Activated CD8-positive, alpha-beta T cell treated with anti-CD3 and anti-CD28 coated beads for 36 hours (primary cell): ENCODE results near the gene ARHGAP25. TPM values are rescaled to one million over a fixed set of nuclear protein-coding genes. Genes with fewer than 3 reads are reported as not detected.
A peak's percentile ranks its signal among the peaks of the same experiment; 100 is the strongest.

Experiments used
- ATAC-seq: fragments of 200-7000 bp; cut with Tn5 transposase; one replicate; pipeline ENCODE4 v1.10.0; 2021; ENCODE audit warnings: mild to moderate bottlenecking, moderate library complexity
- CTCF ChIA-PET: fragments of 350-600 bp; sonication (Branson Sonifier 250); formaldehyde crosslinking; loops from one replicate; lab custom pipeline; 2021; ENCODE audit warnings: antibody characterized with exemption; lab: Charles Lee
- POLR2A ChIA-PET: fragments of 350-600 bp; sonication (Branson Sonifier 250); formaldehyde crosslinking; loops from one replicate; lab custom pipeline; 2021; ENCODE audit warnings: antibody characterized with exemption; lab: Charles Lee
- DNase-seq: peaks from one replicate; pipeline ENCODE4 v3.0.0-alpha.2; 2020
- H3K27ac Mint-ChIP-seq: one replicate; pipeline ENCODE4 v1.8.0; 2021; ENCODE audit warnings: mild to moderate bottlenecking, mixed read lengths
- H3K27me3 Mint-ChIP-seq: one replicate; pipeline ENCODE4 v1.8.0; 2021; ENCODE audit warnings: mixed read lengths
- H3K36me3 Mint-ChIP-seq: one replicate; pipeline ENCODE4 v1.8.0; 2021; ENCODE audit warnings: low read depth, mixed read lengths
- H3K4me1 Mint-ChIP-seq: one replicate; pipeline ENCODE4 v1.8.0; 2021; ENCODE audit warnings: low read depth, mixed read lengths
- H3K4me3 Mint-ChIP-seq: one replicate; pipeline ENCODE4 v1.8.0; 2021; ENCODE audit warnings: mild to moderate bottlenecking, moderate library complexity, mixed read lengths
- H3K9me3 Mint-ChIP-seq: one replicate; pipeline ENCODE4 v1.8.0; 2021; ENCODE audit warnings: mixed read lengths
- intact Hi-C: fragments of 100-400 bp; cut with micrococcal nuclease; formaldehyde crosslinking; loops from one replicate; pipeline ENCODE4 v1.10.0; 2022
- total RNA-seq, 2 experiments: library from RNA; stranded (reverse); gene quantifications; one replicate each; pipeline ENCODE4 v1.2.3, GENCODE V29; 2021
- TF ChIP-seq, protein P1 (sequence below): fragments of 200-600 bp; IDR thresholded peaks from one replicate; pipeline ENCODE4 v1.8.0; 2022; ENCODE audit warnings: antibody characterized with exemption, mild to moderate bottlenecking

The ARHGAP25 gene
- total RNA-seq, 2 experiments from 2014 or later = 59.3 to 61.5 TPM

DNA sequence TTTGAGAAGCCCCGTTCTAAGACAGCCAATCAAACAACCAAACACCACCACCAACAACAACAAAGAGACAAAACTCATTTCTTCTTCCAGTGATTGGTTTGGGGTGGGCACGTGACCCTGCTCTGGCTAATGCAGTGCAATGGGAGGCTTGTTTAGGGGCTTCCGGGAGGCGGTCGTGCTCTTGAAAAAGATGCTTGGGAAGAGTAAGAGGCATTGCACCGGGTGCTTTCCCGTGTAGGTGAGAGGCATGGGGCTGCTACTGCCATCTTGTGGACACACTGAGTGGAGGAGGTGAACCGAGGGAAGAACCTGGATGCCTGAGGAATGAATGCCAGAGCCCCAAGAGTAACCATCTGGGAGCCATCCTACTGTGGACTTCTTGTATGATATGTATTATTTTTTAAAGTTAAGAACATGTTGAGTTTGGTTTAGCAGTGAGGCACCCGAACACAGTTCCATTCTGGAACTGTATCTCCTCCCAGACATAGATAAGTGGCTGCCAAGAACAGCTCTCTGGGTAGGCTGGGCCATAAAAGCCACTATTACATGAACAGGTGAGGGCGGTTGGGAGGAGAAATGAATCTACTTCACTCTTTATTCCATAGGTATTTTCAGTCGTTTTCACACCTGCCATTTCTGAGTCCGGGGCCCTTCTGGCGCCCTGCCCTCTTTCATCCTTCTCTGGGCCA lies 19.1 kb upstream of the ARHGAP25 start:
- Mint-ChIP-seq H3K4me1 (peaks cover 69% of the 10 kb centered on the region), H3K27me3 (peaks cover 2% of the 10 kb centered on the region), H3K9me3 (no peaks in the 10 kb centered on the region), H3K36me3 (no peaks in the 10 kb centered on the region), H3K4me3 (no peak overlapping the region), H3K27ac (peak overlapping the region; percentile 76)
- DNase-seq (peak; percentile 66), ATAC-seq (no peak)
- TF ChIP-seq, protein P1, sequence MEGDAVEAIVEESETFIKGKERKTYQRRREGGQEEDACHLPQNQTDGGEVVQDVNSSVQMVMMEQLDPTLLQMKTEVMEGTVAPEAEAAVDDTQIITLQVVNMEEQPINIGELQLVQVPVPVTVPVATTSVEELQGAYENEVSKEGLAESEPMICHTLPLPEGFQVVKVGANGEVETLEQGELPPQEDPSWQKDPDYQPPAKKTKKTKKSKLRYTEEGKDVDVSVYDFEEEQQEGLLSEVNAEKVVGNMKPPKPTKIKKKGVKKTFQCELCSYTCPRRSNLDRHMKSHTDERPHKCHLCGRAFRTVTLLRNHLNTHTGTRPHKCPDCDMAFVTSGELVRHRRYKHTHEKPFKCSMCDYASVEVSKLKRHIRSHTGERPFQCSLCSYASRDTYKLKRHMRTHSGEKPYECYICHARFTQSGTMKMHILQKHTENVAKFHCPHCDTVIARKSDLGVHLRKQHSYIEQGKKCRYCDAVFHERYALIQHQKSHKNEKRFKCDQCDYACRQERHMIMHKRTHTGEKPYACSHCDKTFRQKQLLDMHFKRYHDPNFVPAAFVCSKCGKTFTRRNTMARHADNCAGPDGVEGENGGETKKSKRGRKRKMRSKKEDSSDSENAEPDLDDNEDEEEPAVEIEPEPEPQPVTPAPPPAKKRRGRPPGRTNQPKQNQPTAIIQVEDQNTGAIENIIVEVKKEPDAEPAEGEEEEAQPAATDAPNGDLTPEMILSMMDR = peak; percentile 71
- ChIA-PET CTCF (interaction anchor here (0.8 to 3.0 kb wide), 21 partner anchors 11 to 252 kb away, joined by 3 to 18 read pairs (median 4); partner anchors contain the start of gene ARHGAP25), POLR2A (interaction anchor here (0.8 to 8.9 kb wide), 6 partner anchors 25 to 199 kb away, joined by 3 to 111 read pairs (median 3); no protein-coding TSS in a partner anchor)
- intact Hi-C loops = loop anchor here (2.0 to 5.0 kb wide), 2 partner anchors 19 to 122 kb away; partner anchors contain the start of gene ARHGAP25

DNA sequence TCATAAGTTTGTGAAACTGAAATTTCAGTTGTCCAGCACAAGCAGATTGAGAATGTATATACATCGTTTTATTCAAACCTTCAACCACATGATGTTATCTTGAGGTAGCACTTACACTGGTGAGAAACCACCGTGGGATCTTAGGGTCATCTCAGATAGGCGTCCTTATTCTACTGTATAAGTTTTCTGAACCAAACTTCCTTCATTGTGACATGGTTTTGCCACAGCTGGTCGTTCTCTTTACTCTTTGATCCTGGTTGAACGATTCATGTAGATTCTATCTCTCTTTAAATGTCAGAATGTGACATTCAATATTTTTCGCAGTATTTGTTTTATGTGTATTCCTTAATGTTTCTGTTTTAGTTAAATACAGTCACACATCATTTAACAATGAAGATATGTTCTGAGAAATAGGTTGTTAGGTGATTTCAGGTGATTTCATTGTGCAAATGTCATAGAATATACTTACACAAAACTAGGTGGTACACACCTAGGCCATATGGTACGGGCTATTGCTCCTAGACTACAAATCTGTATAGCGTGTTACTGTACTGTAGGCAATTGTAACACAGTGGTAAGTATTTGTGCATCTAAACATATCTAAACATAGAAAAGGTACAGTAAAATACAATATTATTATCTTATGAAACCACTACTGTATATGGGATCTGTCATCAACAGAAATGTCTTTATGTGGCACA lies 17.9 kb upstream of the ARHGAP25 start:
- Mint-ChIP-seq H3K36me3 (no peaks in the 10 kb centered on the region), H3K27ac (peak overlapping the region; percentile 76), H3K4me1 (peaks cover 75% of the 10 kb centered on the region), H3K9me3 (no peaks in the 10 kb centered on the region), H3K27me3 (peaks cover 2% of the 10 kb centered on the region), H3K4me3 (peak overlapping the region; percentile 15)
- DNase-seq = peak; percentile 55
- TF ChIP-seq, protein P1 = no peak
- ATAC-seq = peak; percentile 15
- CTCF ChIA-PET = interaction anchor here (0.9 to 6.6 kb wide), 20 partner anchors 12 to 253 kb away, joined by 3 to 43 read pairs (median 4); partner anchors contain the start of gene ARHGAP25
- intact Hi-C loops = loop anchor here (2.0 to 5.0 kb wide), 2 partner anchors 18 to 121 kb away; partner anchors contain the start of gene ARHGAP25
- POLR2A ChIA-PET = interaction anchor here (1.0 to 8.9 kb wide), 9 partner anchors 11 to 197 kb away, joined by 3 to 111 read pairs (median 7); partner anchors contain the start of gene ARHGAP25

DNA sequence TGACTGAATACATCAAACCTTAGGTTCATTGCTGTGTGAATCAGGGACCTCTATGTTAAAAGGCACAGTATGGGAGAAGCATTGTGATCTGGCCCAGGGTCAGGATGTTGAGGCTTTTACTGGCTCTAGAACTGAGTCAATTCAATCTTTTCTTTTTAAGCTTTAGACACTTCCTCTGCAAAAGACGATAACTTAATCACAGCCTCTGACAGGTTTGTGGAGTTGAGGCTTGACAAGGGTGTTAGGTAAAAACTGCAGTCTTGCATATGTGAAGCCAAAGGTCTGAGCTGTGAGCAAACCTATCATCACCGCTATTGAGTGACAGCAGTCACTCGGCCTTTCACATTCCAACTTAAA lies 17.3 kb upstream of the ARHGAP25 start:
- H3K9me3 Mint-ChIP-seq = no peaks in the 10 kb centered on the region
- H3K4me3 Mint-ChIP-seq = no peak overlapping the region
- ATAC-seq (peak; percentile 80), DNase-seq (peak; percentile 83)
- H3K27ac Mint-ChIP-seq = peak overlapping the region; percentile 76
- peaks cover 2% of the 10 kb centered on the region for H3K27me3 Mint-ChIP-seq
- CTCF ChIA-PET = interaction anchor here (1.0 to 7.4 kb wide), 17 partner anchors 7 to 254 kb away, joined by 3 to 57 read pairs (median 5); partner anchors contain the start of gene ARHGAP25
- TF ChIP-seq, protein P1 = no peak
- no peaks in the 10 kb centered on the region for H3K36me3 Mint-ChIP-seq
- POLR2A ChIA-PET = interaction anchor here (0.6 to 8.9 kb wide), 9 partner anchors 10 to 930 kb away, joined by 3 to 111 read pairs (median 8); partner anchors contain the start of gene ARHGAP25
- intact Hi-C loops = loop anchor here (2.0 to 5.0 kb wide), 2 partner anchors 18 to 120 kb away; partner anchors contain the start of gene ARHGAP25
- H3K4me1 Mint-ChIP-seq = peaks cover 80% of the 10 kb centered on the region

DNA sequence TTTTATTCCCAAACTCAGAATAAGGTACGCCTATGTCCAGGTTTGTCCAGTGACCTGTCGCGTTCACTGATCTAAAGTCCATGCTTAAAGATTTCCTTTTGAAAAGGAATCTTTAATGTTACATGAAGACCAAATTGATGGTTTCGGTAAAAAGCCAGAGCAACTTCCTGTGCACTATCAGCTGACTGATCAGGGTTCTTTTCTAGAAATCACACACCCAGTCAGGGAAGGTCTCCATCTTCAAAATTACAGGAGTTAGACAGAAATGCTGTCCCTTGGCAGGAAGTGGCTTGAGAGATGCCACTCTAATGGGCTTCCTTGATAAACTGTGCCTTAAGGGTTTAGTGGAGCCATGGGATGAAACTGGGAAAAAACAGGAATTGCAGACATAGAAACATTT lies 14.7 kb upstream of the ARHGAP25 start:
- Mint-ChIP-seq H3K4me3 (no peak overlapping the region), H3K36me3 (no peaks in the 10 kb centered on the region), H3K9me3 (no peaks in the 10 kb centered on the region), H3K27me3 (no peaks in the 10 kb centered on the region), H3K4me1 (peaks cover 81% of the 10 kb centered on the region), H3K27ac (peak overlapping the region; percentile 84)
- TF ChIP-seq, protein P1 = no peak
- ChIA-PET POLR2A (interaction anchor here (1.0 to 8.9 kb wide), 6 partner anchors 11 to 188 kb away, joined by 3 to 111 read pairs (median 4); partner anchors contain the start of gene ARHGAP25), CTCF (interaction anchor here (1.2 to 7.4 kb wide), 6 partner anchors 10 to 256 kb away, joined by 3 to 57 read pairs (median 16); partner anchors contain the start of gene ARHGAP25)
- ATAC-seq (no peak), DNase-seq (peak; percentile 42)
- intact Hi-C loops = loop anchor here (5.0 to 10.0 kb wide), 2 partner anchors 117 to 255 kb away; partner anchors contain the start of genes APLF and FBXO48
